Spleen (tissue), 11 donors: ENCODE data around the gene PRXL2B. TPM values are rescaled to one million over a fixed set of nuclear protein-coding genes. Genes with fewer than 3 reads are reported as not detected.

ENCODE experiments used
- DNase-seq: peaks from one replicate; pipeline ENCODE4 v3.0.0-alpha.2; 2020
- H3K27ac ChIP-seq, 8 donors: fragments of 200-600 bp; sonication (generic) in 7 of 8; 1 replicate in 4 of 8; 2 replicates in 4 of 8; pipeline versions ENCODE4 v1.5.0 to v1.8.0; 2016 to 2021; ENCODE audit warnings: inconsistent platforms in 4 of 8, mild to moderate bottlenecking in 4 of 8, moderate library complexity in 1 of 8
- H3K27me3 ChIP-seq, 7 donors: fragments of 200-600 bp; sonication (generic) in 6 of 7; replicated peaks in 1 of 7; 1 replicate in 4 of 7; 2 replicates in 3 of 7; pipeline versions ENCODE4 v1.5.0 to v1.8.0; 2016 to 2021; ENCODE audit warnings: inconsistent platforms in 3 of 7, mild to moderate bottlenecking in 1 of 7
- H3K36me3 ChIP-seq, 6 donors: fragments of 200-600 bp; sonication (generic) in 5 of 6; 1 replicate in 4 of 6; 2 replicates in 2 of 6; pipeline versions ENCODE4 v1.5.0 to v1.8.0; 2016 to 2021; ENCODE audit warnings: inconsistent platforms in 2 of 6
- H3K4me1 ChIP-seq, 6 donors: fragments of 200-600 bp; sonication (generic) in 5 of 6; 1 replicate in 3 of 6; 2 replicates in 3 of 6; pipeline versions ENCODE4 v1.5.0 to v1.8.0; 2016 to 2021; ENCODE audit warnings: inconsistent platforms in 3 of 6
- H3K4me3 ChIP-seq, 8 donors: fragments of 200-600 bp; sonication (generic) in 7 of 8; 1 replicate in 4 of 8; 2 replicates in 4 of 8; pipeline versions ENCODE4 v1.5.0 to v1.8.0; 2016 to 2021; ENCODE audit warnings: inconsistent platforms in 4 of 8, mild to moderate bottlenecking in 4 of 8, moderate library complexity in 2 of 8
- H3K9me3 ChIP-seq, 8 donors: fragments of 200-600 bp; sonication (generic) in 7 of 8; 1 replicate in 4 of 8; 2 replicates in 4 of 8; pipeline versions ENCODE4 v1.5.0 to v1.8.0; 2016 to 2021; ENCODE audit warnings: inconsistent platforms in 4 of 8
- POLR2A ChIP-seq, 3 donors: fragments of 450-650 bp; IDR thresholded peaks; one replicate each; pipeline ENCODE4 v1.5.1; 2017; ENCODE audit warnings: antibody characterized with exemption in 3 of 3, mild to moderate bottlenecking in 1 of 3
- POLR2AphosphoS5 ChIP-seq, 3 donors: sonication (generic); formaldehyde crosslinking; IDR thresholded peaks; one replicate each; pipeline ENCODE4 v1.5.1; 2017; ENCODE audit warnings: antibody characterized with exemption in 3 of 3
- WGBS, 5 donors: extraction: QIAGEN DNeasy Blood & Tissue Kit in 3 of 5; methylation state at CpG; one replicate each; pipeline versions ENCODE4 v1.1.5 to v1.1.7; 2013 to 2018; 5-methylcytosine and 5-hydroxymethylcytosine counted together
- intact Hi-C: fragments of 100-400 bp; cut with DNase I; formaldehyde crosslinking; loops from one replicate; pipeline ENCODE4 v1.15.0; 2023; ENCODE audit warnings: low total_unique reads
- polyA plus RNA-seq, 3 donors: library from polyadenylated mRNA; stranded (reverse); fragments of 200-250 nt; gene quantifications; one replicate each; pipeline ENCODE4 v1.2.1, GENCODE V29; 2013
- total RNA-seq, 7 donors: library from RNA; depleted of rRNA in 3 of 7; stranded (reverse); fragments of >200 nt in 3 of 7; fragmentation: NEBNext Ultra II Directional in 4 of 7; extraction: Animal tissue kit (Norgen Biotek cat#: 25700) in 4 of 7; gene quantifications; one replicate each; pipeline versions ENCODE4 v1.1.0 to v1.2.1, GENCODE V29; 2016 to 2021
- TF ChIP-seq, protein P1 (sequence below), 11 experiments: fragments of 200-600 bp in 7 of 11; fragments of 450-650 bp in 4 of 11; sonication (generic) in 4 of 11; IDR thresholded peaks in 8 of 11; conservative IDR thresholded peaks in 3 of 11; 1 replicate in 7 of 11; 2 replicates in 4 of 11; pipeline versions ENCODE4 v1.4.0 to v1.8.0; 2016 to 2021; ENCODE audit warnings: antibody characterized with exemption in 11 of 11, inconsistent platforms in 4 of 11, mild to moderate bottlenecking in 1 of 11
- donor health status: healthy with polysubstance abuse.
- donor health status: DM: no; HTN: no; CAD: no; lungs with moderate emphysema.
- donor health status: DM: no; HTN: no; CAD: no.
- donor health status: Bipolar disorder and iron deficiency.
- donor health status: healthy.
- donor health status: DM: no; HTN: no; CAD: no.
- donor health status: DM: yes; HTN: yes; CAD: no.

Gene PRXL2B
- total and polyA plus RNA-seq, 10 donors: 10.7 to 43.0 (median 25.0) TPM

DNA sequence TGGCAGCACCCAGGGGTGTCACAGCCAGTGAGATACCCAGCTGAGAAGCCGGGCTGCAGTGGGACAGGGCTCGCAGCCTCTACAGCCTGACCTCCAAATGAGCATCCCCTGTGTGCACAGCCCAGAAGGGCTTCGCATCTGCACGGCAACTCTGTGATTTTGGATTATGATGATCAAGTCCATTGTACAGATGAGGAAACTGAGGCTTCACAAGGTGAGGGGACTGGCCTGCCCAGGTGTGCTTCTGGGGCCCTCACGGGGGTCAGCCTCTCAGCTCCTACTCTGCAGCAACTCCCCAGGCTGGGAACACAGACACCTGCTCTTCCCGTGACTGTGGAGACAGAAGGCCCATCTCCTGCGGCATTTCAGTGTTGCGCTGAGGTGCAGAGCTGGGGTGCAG, 47.7 kb upstream of the PRXL2B start:
- Histone ChIP-seq H3K4me1 (peaks cover 0 to 74% (median 51%) of the 10 kb centered on the region in 6 donors), H3K4me3 (no peak overlapping the region), H3K9me3 (no peaks in the 10 kb centered on the region), H3K27me3 (peaks cover 0 to 73% (median 13%) of the 10 kb centered on the region in 7 donors), H3K27ac (no peak overlapping the region), H3K36me3 (no peaks in the 10 kb centered on the region)
- TF ChIP-seq, protein P1, sequence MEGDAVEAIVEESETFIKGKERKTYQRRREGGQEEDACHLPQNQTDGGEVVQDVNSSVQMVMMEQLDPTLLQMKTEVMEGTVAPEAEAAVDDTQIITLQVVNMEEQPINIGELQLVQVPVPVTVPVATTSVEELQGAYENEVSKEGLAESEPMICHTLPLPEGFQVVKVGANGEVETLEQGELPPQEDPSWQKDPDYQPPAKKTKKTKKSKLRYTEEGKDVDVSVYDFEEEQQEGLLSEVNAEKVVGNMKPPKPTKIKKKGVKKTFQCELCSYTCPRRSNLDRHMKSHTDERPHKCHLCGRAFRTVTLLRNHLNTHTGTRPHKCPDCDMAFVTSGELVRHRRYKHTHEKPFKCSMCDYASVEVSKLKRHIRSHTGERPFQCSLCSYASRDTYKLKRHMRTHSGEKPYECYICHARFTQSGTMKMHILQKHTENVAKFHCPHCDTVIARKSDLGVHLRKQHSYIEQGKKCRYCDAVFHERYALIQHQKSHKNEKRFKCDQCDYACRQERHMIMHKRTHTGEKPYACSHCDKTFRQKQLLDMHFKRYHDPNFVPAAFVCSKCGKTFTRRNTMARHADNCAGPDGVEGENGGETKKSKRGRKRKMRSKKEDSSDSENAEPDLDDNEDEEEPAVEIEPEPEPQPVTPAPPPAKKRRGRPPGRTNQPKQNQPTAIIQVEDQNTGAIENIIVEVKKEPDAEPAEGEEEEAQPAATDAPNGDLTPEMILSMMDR (IDR thresholded peaks at IDR 0.05 in 8 of 11, conservative IDR thresholded peaks at IDR 0.05 in 3 of 11): no peak
- TF ChIP-seq POLR2A (IDR thresholded peaks at IDR 0.05): no peak
- TF ChIP-seq POLR2AphosphoS5 (IDR thresholded peaks at IDR 0.05): no peak
- no peak for DNase-seq
- 85 to 97% (median 95%) methylated on average over 4 to 8 of the region's 8 CpGs for WGBS, 5 donors
- intact Hi-C loops: no loop called here

DNA sequence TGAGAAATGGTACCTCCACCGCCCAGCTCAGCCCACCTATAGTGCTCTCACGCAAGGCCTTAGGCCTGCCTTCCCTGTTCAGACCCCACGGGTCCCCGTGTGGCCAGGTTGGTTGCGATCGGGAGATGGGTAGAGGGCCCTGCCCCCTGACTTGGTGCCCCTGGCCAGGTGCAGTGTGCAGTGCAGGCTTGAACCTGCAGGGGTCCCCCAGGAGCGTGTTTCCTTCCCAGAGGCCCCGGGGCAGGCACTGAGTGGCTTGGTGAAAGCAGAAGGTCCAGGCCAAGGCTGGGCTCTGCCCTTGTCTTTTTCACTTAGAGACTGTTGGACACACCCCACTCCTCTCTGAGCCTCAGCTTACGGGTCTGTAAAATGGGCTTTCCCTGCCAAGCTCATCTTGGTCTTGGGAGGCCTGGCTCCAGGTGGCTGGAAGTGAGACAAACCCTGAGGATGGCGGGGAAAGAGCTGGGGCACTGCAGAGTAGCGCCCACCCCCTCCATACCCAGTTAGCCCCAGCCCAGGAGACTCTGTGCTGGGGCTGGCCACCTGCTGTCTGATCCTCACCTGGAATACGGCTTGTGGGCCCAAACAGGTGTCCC, 47.2 kb upstream of the PRXL2B start:
- H3K9me3 ChIP-seq: no peaks in the 10 kb centered on the region
- H3K4me3 ChIP-seq: no peak overlapping the region
- no peaks in the 10 kb centered on the region for H3K36me3 ChIP-seq
- 74 to 85% (median 77%) methylated on average over 9 to 12 of the region's 12 CpGs for WGBS, 5 donors
- no peak for DNase-seq
- intact Hi-C loops: no loop called here
- H3K27me3 ChIP-seq: peaks cover 0 to 69% (median 13%) of the 10 kb centered on the region in 7 donors
- TF ChIP-seq POLR2A (IDR thresholded peaks at IDR 0.05): no peak
- TF ChIP-seq, protein P1 (IDR thresholded peaks at IDR 0.05 in 8 of 11, conservative IDR thresholded peaks at IDR 0.05 in 3 of 11): peak in 8 of 11 experiments; percentile 22 to 52 (median 36)
- no peak for TF ChIP-seq POLR2AphosphoS5 (IDR thresholded peaks at IDR 0.05)
- peaks cover 0 to 75% (median 50%) of the 10 kb centered on the region in 6 donors for H3K4me1 ChIP-seq
- H3K27ac ChIP-seq: no peak overlapping the region

DNA sequence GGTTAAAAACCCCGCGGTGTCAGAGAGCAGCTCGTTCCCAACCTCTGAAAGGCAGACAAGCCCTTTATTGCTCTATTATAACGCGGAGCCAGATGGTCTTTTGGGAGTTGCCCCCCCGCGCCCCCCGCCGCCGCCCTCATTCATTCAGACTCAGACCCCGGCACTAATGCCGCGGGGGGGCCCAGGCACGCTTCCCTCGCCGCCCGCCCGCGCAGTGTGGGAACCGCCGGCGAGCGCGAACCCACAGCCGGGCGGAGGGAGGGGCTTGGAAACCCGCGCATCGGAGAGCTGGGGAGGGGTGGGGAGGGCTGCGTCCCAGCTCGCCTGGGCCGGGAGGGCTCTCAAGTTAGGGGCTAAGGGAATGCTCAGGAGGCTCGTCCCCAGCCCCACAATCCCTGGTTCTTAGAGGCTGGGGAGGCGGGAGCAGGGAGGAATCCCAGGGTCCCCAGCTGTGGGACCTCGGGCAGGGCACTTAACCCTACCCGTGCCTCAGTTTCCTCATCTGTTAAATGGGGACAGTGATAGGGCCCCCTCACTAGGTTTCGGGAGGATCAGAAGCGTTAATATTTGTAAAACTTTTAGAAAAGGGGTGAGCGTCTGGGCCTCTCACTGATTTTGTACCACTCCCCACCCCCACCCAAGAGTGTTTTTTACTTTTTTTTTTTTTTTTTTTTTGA, 45.6 kb upstream of the PRXL2B start:
- WGBS, 5 donors: 10 to 51% (median 12%) methylated on average over 7 to 39 of the region's 39 CpGs
- Histone ChIP-seq H3K9me3 (no peaks in the 10 kb centered on the region), H3K36me3 (no peaks in the 10 kb centered on the region), H3K27me3 (peaks cover 0 to 54% (median 13%) of the 10 kb centered on the region in 7 donors), H3K4me3 (peak overlapping the region in 1 of 8 donors; percentile 9), H3K4me1 (peaks cover 3 to 75% (median 50%) of the 10 kb centered on the region in 6 donors), H3K27ac (no peak overlapping the region)
- DNase-seq: no peak
- intact Hi-C loops: no loop called here
- TF ChIP-seq POLR2AphosphoS5 (IDR thresholded peaks at IDR 0.05) (no peak), POLR2A (IDR thresholded peaks at IDR 0.05) (no peak)
- TF ChIP-seq, protein P1 (IDR thresholded peaks at IDR 0.05 in 8 of 11, conservative IDR thresholded peaks at IDR 0.05 in 3 of 11): no peak

DNA sequence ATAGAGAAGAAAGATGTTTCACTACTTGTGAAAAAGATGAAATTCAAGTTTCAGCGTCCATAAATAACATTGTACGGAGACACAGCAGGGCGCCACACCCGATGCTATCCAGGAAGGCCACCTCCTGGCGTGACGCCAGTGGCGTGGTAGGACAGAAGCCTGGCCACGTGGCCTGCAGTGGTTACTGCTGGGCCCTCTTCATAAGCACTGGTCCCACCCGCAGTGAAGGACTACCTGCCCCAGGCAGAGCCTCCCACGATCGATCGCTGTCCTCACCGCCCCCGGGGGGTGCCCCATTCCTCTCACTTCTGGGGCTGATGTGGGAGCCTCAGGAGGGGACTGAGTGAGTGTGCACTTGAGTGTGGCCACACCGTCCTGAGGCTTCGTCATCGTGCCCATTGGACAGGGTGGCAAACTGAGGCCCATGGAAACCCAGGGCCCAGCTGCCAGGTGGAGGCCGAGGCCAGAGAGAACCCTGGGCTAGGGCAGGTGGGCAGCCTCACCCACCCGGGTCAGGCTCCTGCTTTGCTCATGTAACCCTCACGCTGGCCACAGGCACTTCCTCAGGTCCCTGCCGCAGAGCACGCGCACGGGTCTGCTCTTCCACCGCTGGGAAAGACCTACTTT, 44.8 kb upstream of the PRXL2B start:
- peaks cover 3 to 78% (median 56%) of the 10 kb centered on the region in 6 donors for H3K4me1 ChIP-seq
- no peak overlapping the region for H3K27ac ChIP-seq
- 68 to 80% (median 75%) methylated on average over 19 to 25 of the region's 25 CpGs for WGBS, 5 donors
- TF ChIP-seq POLR2A (IDR thresholded peaks at IDR 0.05): no peak
- TF ChIP-seq POLR2AphosphoS5 (IDR thresholded peaks at IDR 0.05): peak; percentile 35 to 53 (median 51)
- TF ChIP-seq, protein P1 (IDR thresholded peaks at IDR 0.05 in 8 of 11, conservative IDR thresholded peaks at IDR 0.05 in 3 of 11): no peak
- no peaks in the 10 kb centered on the region for H3K9me3 ChIP-seq
- no peaks in the 10 kb centered on the region for H3K36me3 ChIP-seq
- DNase-seq: peak; percentile 87
- intact Hi-C loops: no loop called here
- H3K4me3 ChIP-seq: no peak overlapping the region
- H3K27me3 ChIP-seq: peaks cover 0 to 54% (median 13%) of the 10 kb centered on the region in 7 donors
